GM18873 (cell line): ENCODE results near the gene RTP1.
"Not testable (repeated sequence)": the region's sequence is repeated elsewhere in the genome, so short reads cannot be mapped to it uniquely, and the experiment has no call there.

Experiments used
- ATAC-seq: cut with Tn5 transposase; IDR thresholded peaks from one replicate; pipeline ENCODE4 v1.9.1; 2021; ENCODE audit warnings: mild to moderate bottlenecking, moderate library complexity, moderate number of reproducible peaks; ENCODE audit not compliant: unreplicated experiment, low FRiP score

RTP1 gene

GRCh38 chr3:187196573-187197334, 532 bp upstream of the RTP1 start:
- ATAC-seq = no peak

GRCh38 chr3:187198490-187198889, 1.2 kb downstream of the RTP1 start:
- ATAC-seq = no peak

GRCh38 chr3:187199463-187200050, 2.3 kb downstream of the RTP1 start:
- ATAC-seq = not testable (repeated sequence)

GRCh38 chr3:187205683-187206082, 8.4 kb downstream of the RTP1 start:
- no peak for ATAC-seq

- ATAC-seq = no peak
These were observed 9.8 kb downstream of the RTP1 start for GRCh38 chr3:187207062-187207461.

GRCh38 chr3:187207624-187208023, 10.3 kb downstream of the RTP1 start:
- no peak for ATAC-seq

GRCh38 chr3:187208159-187208558, 10.9 kb downstream of the RTP1 start:
- no peak for ATAC-seq

GRCh38 chr3:187209491-187209890, 12.2 kb downstream of the RTP1 start:
- no peak for ATAC-seq

- no peak for ATAC-seq
These were observed 12.8 kb downstream of the RTP1 start for GRCh38 chr3:187210091-187210490.

GRCh38 chr3:187210545-187211327, 13.4 kb downstream of the RTP1 start:
- ATAC-seq = peak; percentile 99

- ATAC-seq = no peak
These were observed 14.4 kb downstream of the RTP1 start for GRCh38 chr3:187211532-187212195.

- ATAC-seq = no peak
These were observed 14.9 kb downstream of the RTP1 start for GRCh38 chr3:187212196-187212545.

GRCh38 chr3:187212705-187213104, 15.4 kb downstream of the RTP1 start:
- ATAC-seq = no peak

- ATAC-seq = no peak
These were observed 16.3 kb downstream of the RTP1 start for GRCh38 chr3:187213616-187214015.

- no peak for ATAC-seq
These were observed 18.2 kb downstream of the RTP1 start for GRCh38 chr3:187215460-187215859.

- no peak for ATAC-seq
These were observed 25.5 kb downstream of the RTP1 start for GRCh38 chr3:187222801-187223200.

- ATAC-seq = no peak
These were observed 26.5 kb downstream of the RTP1 start for GRCh38 chr3:187223799-187224198.

GRCh38 chr3:187227658-187228258, 30.5 kb downstream of the RTP1 start:
- no peak for ATAC-seq

- ATAC-seq = no peak
These were observed 31.5 kb downstream of the RTP1 start for GRCh38 chr3:187228740-187229139.

GRCh38 chr3:187230011-187230410, 32.7 kb downstream of the RTP1 start:
- no peak for ATAC-seq

GRCh38 chr3:187236962-187237361, 39.7 kb downstream of the RTP1 start:
- ATAC-seq = no peak
